Peyer's patch (tissue), 4 donors: ENCODE data around the gene OS9.

Source experiments
- CTCF ChIP-seq, 6 experiments: fragments of 450-650 bp in 4 of 6; fragments of 200-600 bp in 2 of 6; sonication (generic) in 1 of 6; IDR thresholded peaks; one replicate each; pipeline ENCODE4 v1.5.1; 2017 to 2019; ENCODE audit warnings: antibody characterized with exemption in 6 of 6, mild to moderate bottlenecking in 3 of 6, moderate library complexity in 1 of 6
- POLR2A ChIP-seq, 2 donors: fragments of 450-650 bp; IDR thresholded peaks; one replicate each; pipeline ENCODE4 v1.5.1; 2017; ENCODE audit warnings: antibody characterized with exemption in 2 of 2, mild to moderate bottlenecking in 2 of 2, moderate library complexity in 2 of 2

GRCh38 chr12:57717846-57718640 is 24.1 kb downstream of the OS9 start:
- TF ChIP-seq CTCF (IDR thresholded peaks at IDR 0.05), result no peak
- no peak for TF ChIP-seq POLR2A (IDR thresholded peaks at IDR 0.05)
